A375 (cell line): Measurements from ENCODE around the gene ZNHIT2. TPM values are rescaled to one million over a fixed set of nuclear protein-coding genes. Genes with fewer than 3 reads are reported as not detected.

Experiments used
- small RNA-seq: library from RNA; depleted of rRNA; stranded (forward); fragments of <200 nt; gene quantifications from one replicate; pipeline ENCODE3, GENCODE V24; 2014
- total RNA-seq: library from RNA; depleted of rRNA; stranded (reverse); fragments of >200 nt; shearing (Covaris generic); gene quantifications from 2 replicates; pipeline ENCODE4 v1.2.3, GENCODE V29; 2014; rRNA removed

The ZNHIT2 gene
- total RNA-seq = 42.7 and 50.7 TPM in 2 replicates

GRCh38 chr11:65117206-65118096 lies at the start of gene ZNHIT2:
Gene ZNHIT2, minus strand, starts transcription at chr11:65117701. Its CDS starts 48 bp downstream, at chr11:65117653.

GRCh38 chr11:65134240-65134951 lies 16.9 kb upstream of the ZNHIT2 start, which contains the start of gene SYVN1:
Gene SYVN1, minus strand, starts transcription at chr11:65134519. Its CDS starts 918 bp downstream, at chr11:65133601.

GRCh38 chr11:65121865-65122696 lies 4.6 kb upstream of the ZNHIT2 start, which contains the start of the genes FAU and MRPL49:
Gene FAU, minus strand, starts transcription at chr11:65122134. Its CDS starts 321 bp downstream, at chr11:65121813.
Gene MRPL49, plus strand, starts transcription at chr11:65122321. Its CDS starts 26 bp downstream, at chr11:65122347.

GRCh38 chr11:65111744-65112545 lies 5.6 kb downstream of the ZNHIT2 start, which contains the start of gene TM7SF2:
Gene TM7SF2, plus strand, starts transcription at chr11:65111872. Its CDS starts 144 bp downstream, at chr11:65112016.

GRCh38 chr11:65095974-65096806 lies 21.3 kb downstream of the ZNHIT2 start, which contains the start of gene VPS51:
Gene VPS51, plus strand, starts transcription at chr11:65096214. Its CDS starts 37 bp downstream, at chr11:65096251.

GRCh38 chr11:65083834-65084597 lies 33.5 kb downstream of the ZNHIT2 start, which contains the start of the genes CDCA5 and ZFPL1:
Gene CDCA5, minus strand, starts transcription at chr11:65084040. Its CDS starts 62 bp downstream, at chr11:65083978.
Gene ZFPL1, plus strand, starts transcription at chr11:65084222. Its CDS starts 477 bp downstream, at chr11:65084699.

Small RNA genes lying within 50 kb of the gene (small RNA-seq; reads per million reads assigned to genes)
- gene HIGD1AP10 (not detected), gene PDCL2P2 (not detected), gene RNU2-23P (19.7 reads per million, percentile 92 among the genes with 10 or more reads in this experiment)

Other genes starting within 250 kb of the ZNHIT2 start
- 86.6 and 93.6 TPM in 2 replicates for gene EHD1, start 239.1 kb downstream of the ZNHIT2 start, total RNA-seq
- 19.0 and 19.6 TPM in 2 replicates for gene ATG2A, start 200.5 kb downstream of the ZNHIT2 start, total RNA-seq
- gene PPP2R5B, start 193.0 kb downstream of the ZNHIT2 start, total RNA-seq = 10.2 and 10.6 TPM in 2 replicates
- not detected in 2 replicates for gene GPHA2, start 181.8 kb downstream of the ZNHIT2 start, total RNA-seq
- not detected in 2 replicates for gene MAJIN, start 145.6 kb downstream of the ZNHIT2 start, total RNA-seq
- gene BATF2, start 120.7 kb downstream of the ZNHIT2 start, total RNA-seq = 1.3 TPM in 2 replicates
- 235 and 274 TPM in 2 replicates for gene ARL2, start 103.5 kb downstream of the ZNHIT2 start, total RNA-seq
- 16.9 and 18.6 TPM in 2 replicates for gene SNX15, start 90.3 kb downstream of the ZNHIT2 start, total RNA-seq
- gene SAC3D1, start 76.5 kb downstream of the ZNHIT2 start, total RNA-seq = 21.5 and 22.5 TPM in 2 replicates
- not detected in 2 replicates for gene NAALADL1, start 59.1 kb downstream of the ZNHIT2 start, total RNA-seq
- gene CDCA5, start 33.7 kb downstream of the ZNHIT2 start, total RNA-seq = 56.8 and 61.9 TPM in 2 replicates
- gene ZFPL1, start 33.5 kb downstream of the ZNHIT2 start, total RNA-seq = 58.4 and 65.3 TPM in 2 replicates
- 184 and 252 TPM in 2 replicates for gene VPS51, start 21.5 kb downstream of the ZNHIT2 start, total RNA-seq
- 13.3 and 20.5 TPM in 2 replicates for gene TM7SF2, start 5.8 kb downstream of the ZNHIT2 start, total RNA-seq
- 892 and 982 TPM in 2 replicates for gene FAU, start 4.4 kb upstream of the ZNHIT2 start, total RNA-seq
- gene MRPL49, start 4.6 kb upstream of the ZNHIT2 start, total RNA-seq = 96.8 and 105 TPM in 2 replicates
- 11.6 and 14.1 TPM in 2 replicates for gene SYVN1, start 16.8 kb upstream of the ZNHIT2 start, total RNA-seq
- gene SPDYC, start 52.5 kb upstream of the ZNHIT2 start, total RNA-seq = not detected in 2 replicates
- gene CAPN1, start 64.2 kb upstream of the ZNHIT2 start, total RNA-seq = 65.5 and 67.5 TPM in 2 replicates
- 22.3 and 24.3 TPM in 2 replicates for gene POLA2, start 144.3 kb upstream of the ZNHIT2 start, total RNA-seq
- 12.6 and 14.5 TPM in 2 replicates for gene CDC42EP2, start 197.2 kb upstream of the ZNHIT2 start, total RNA-seq
- gene DPF2, start 216.2 kb upstream of the ZNHIT2 start, total RNA-seq = 47.7 and 62.2 TPM in 2 replicates
- 1.2 and 1.4 TPM in 2 replicates for gene TIGD3, start 237.1 kb upstream of the ZNHIT2 start, total RNA-seq